ENCODE results near the gene TMEM184B.

DNA sequence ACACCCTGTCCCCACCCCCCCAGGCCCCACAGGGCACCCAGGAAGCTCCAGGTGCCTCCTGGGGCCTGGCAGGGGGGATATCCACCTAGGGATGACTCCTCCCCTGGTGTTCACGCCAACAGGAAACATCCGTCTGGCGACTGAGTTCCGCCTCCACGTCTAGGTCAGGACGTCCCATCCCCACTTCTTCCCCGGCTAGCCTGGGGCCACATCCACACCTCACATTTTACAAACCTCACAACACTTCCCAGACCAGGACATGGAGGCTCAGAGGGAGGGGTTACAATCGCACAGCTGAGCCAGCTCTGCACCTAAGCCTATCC lies 50.1 kb downstream of the TMEM184B start:
- TF ChIP-seq POLR2A (IDR thresholded peaks at IDR 0.05; ENCODE audit: low read depth, low read length) (no peak), SUPT20H (IDR thresholded peaks at IDR 0.05; ENCODE audit: borderline replicate concordance, control insufficient read depth, low read depth, low read length) (no peak), HDAC6 (IDR thresholded peaks at IDR 0.05; ENCODE audit: unreplicated experiment) (no peak), TAF1 (IDR thresholded peaks at IDR 0.05; ENCODE audit: borderline replicate concordance, low read depth, low read length) (no peak), JUND (IDR thresholded peaks at IDR 0.05; ENCODE audit: low read depth, low read length) (no peak), BHLHE40 (IDR thresholded peaks at IDR 0.05; ENCODE audit: borderline replicate concordance in 1 of 2, low read depth in 2 of 2, low read length in 1 of 2) (no peak), NR2C2 (IDR thresholded peaks at IDR 0.05; ENCODE audit: borderline replicate concordance, control insufficient read depth, insufficient read length, low read depth) (no peak), EP300 (IDR thresholded peaks at IDR 0.05; ENCODE audit: borderline replicate concordance in 1 of 2, control insufficient read depth in 1 of 2, low read depth in 2 of 2, low read length in 2 of 2) (no peak), BACH1 (IDR thresholded peaks at IDR 0.05; ENCODE audit: borderline replicate concordance) (no peak), RELB (IDR thresholded peaks at IDR 0.05; ENCODE audit: low read depth) (no peak), RAD21 (IDR thresholded peaks at IDR 0.05; ENCODE audit: insufficient read depth, low read depth, low read length) (no peak), STAT3 (IDR thresholded peaks at IDR 0.05; ENCODE audit: low read depth, low read length) (no peak)
- TF ChIP-seq, protein P1, sequence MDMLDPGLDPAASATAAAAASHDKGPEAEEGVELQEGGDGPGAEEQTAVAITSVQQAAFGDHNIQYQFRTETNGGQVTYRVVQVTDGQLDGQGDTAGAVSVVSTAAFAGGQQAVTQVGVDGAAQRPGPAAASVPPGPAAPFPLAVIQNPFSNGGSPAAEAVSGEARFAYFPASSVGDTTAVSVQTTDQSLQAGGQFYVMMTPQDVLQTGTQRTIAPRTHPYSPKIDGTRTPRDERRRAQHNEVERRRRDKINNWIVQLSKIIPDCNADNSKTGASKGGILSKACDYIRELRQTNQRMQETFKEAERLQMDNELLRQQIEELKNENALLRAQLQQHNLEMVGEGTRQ (IDR thresholded peaks at IDR 0.05; ENCODE audit: borderline replicate concordance, low read depth, low read length): no peak
- TF ChIP-seq, protein P2, sequence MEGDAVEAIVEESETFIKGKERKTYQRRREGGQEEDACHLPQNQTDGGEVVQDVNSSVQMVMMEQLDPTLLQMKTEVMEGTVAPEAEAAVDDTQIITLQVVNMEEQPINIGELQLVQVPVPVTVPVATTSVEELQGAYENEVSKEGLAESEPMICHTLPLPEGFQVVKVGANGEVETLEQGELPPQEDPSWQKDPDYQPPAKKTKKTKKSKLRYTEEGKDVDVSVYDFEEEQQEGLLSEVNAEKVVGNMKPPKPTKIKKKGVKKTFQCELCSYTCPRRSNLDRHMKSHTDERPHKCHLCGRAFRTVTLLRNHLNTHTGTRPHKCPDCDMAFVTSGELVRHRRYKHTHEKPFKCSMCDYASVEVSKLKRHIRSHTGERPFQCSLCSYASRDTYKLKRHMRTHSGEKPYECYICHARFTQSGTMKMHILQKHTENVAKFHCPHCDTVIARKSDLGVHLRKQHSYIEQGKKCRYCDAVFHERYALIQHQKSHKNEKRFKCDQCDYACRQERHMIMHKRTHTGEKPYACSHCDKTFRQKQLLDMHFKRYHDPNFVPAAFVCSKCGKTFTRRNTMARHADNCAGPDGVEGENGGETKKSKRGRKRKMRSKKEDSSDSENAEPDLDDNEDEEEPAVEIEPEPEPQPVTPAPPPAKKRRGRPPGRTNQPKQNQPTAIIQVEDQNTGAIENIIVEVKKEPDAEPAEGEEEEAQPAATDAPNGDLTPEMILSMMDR (IDR thresholded peaks at IDR 0.05 in 2 of 3, conservative IDR thresholded peaks at IDR 0.05 in 1 of 3; ENCODE audit: control insufficient read depth in 2 of 3, extremely low read depth in 1 of 3, insufficient read depth in 1 of 3, low read depth in 3 of 3, low read length in 3 of 3): no peak

Measured in GM12878 (cell line).